ENCODE data around the gene TMPRSS4. TPM values are rescaled to one million over a fixed set of nuclear protein-coding genes. Genes with fewer than 3 reads are reported as not detected.

The TMPRSS4 gene
- total and polyA plus RNA-seq, 7 donors, result 0.12 to 0.47 TPM; not detected in 5

- Histone ChIP-seq H3K4me3 (no peak overlapping the region), H3K27me3 (ENCODE audit: insufficient read depth in 3 of 3, low read length in 2 of 3) (peaks cover 0 to 15% (median 0%) of the 10 kb centered on the region in 3 donors), H3K9me3 (no peaks in the 10 kb centered on the region), H3K4me1 (no peaks in the 10 kb centered on the region), H3K27ac (peak overlapping the region; percentile 52), H3K36me3 (ENCODE audit: insufficient read depth in 1 of 2, low read depth in 1 of 2) (no peaks in the 10 kb centered on the region)
- ATAC-seq (no peak), DNase-seq (peak in 1 of 2 donors; percentile 30)
- no peak for TF ChIP-seq CTCF (IDR thresholded peaks at IDR 0.05)
- 80 to 90% (median 80%) methylated on average over 2 of the region's 2 CpGs for WGBS, 3 donors
- intact Hi-C loops (cut with DNase I), result loop anchor here (5.0 to 10.0 kb wide), 3 partner anchors 206 to 346 kb away; partner anchors contain the start of gene UBE4A (in 1 of the 2)
These were observed 72.0 kb downstream of the TMPRSS4 start for GRCh38 chr11:118148856-118149255.

- ATAC-seq (no peak), DNase-seq (no peak)
- Histone ChIP-seq H3K9me3 (no peaks in the 10 kb centered on the region), H3K4me3 (no peak overlapping the region), H3K27me3 (ENCODE audit: insufficient read depth in 3 of 3, low read length in 2 of 3) (peaks cover 0 to 20% (median 0%) of the 10 kb centered on the region in 3 donors), H3K27ac (peak overlapping the region; percentile 4), H3K36me3 (ENCODE audit: insufficient read depth in 1 of 2, low read depth in 1 of 2) (no peaks in the 10 kb centered on the region), H3K4me1 (peaks cover under 1% of the 10 kb centered on the region)
- intact Hi-C loops (cut with DNase I), result loop anchor here (5.0 to 10.0 kb wide), 3 partner anchors 205 to 345 kb away; partner anchors contain the start of gene UBE4A (in 1 of the 2)
- WGBS, 3 donors, result 72 to 100% (median 87%) methylated on average over 1 of the region's 1 CpG
- no peak for TF ChIP-seq CTCF (IDR thresholded peaks at IDR 0.05)
These were observed 72.6 kb downstream of the TMPRSS4 start for GRCh38 chr11:118149493-118149892.

GRCh38 chr11:118151431-118151830 lies 74.6 kb downstream of the TMPRSS4 start:
- no peaks in the 10 kb centered on the region for H3K36me3 ChIP-seq (ENCODE audit: insufficient read depth in 1 of 2, low read depth in 1 of 2)
- H3K27ac ChIP-seq, result peak overlapping the region; percentile 31
- ATAC-seq, result no peak
- H3K4me3 ChIP-seq, result peak overlapping the region; percentile 70
- no peak for DNase-seq
- H3K27me3 ChIP-seq (ENCODE audit: insufficient read depth in 3 of 3, low read length in 2 of 3), result peaks cover 0 to 20% (median 0%) of the 10 kb centered on the region in 3 donors
- H3K9me3 ChIP-seq, result no peaks in the 10 kb centered on the region
- intact Hi-C loops (cut with DNase I), result no loop called here
- no peak for TF ChIP-seq CTCF (IDR thresholded peaks at IDR 0.05)
- 20 to 40% (median 29%) methylated on average over 5 of the region's 5 CpGs for WGBS, 3 donors
- peaks cover 18% of the 10 kb centered on the region for H3K4me1 ChIP-seq

- ATAC-seq (no peak), DNase-seq (no peak)
- Histone ChIP-seq H3K27me3 (ENCODE audit: insufficient read depth in 3 of 3, low read length in 2 of 3) (peaks cover 0 to 20% (median 0%) of the 10 kb centered on the region in 3 donors), H3K36me3 (ENCODE audit: insufficient read depth in 1 of 2, low read depth in 1 of 2) (no peaks in the 10 kb centered on the region), H3K27ac (peak overlapping the region; percentile 48), H3K9me3 (no peaks in the 10 kb centered on the region), H3K4me3 (peak overlapping the region; percentile 70), H3K4me1 (peaks cover 18% of the 10 kb centered on the region)
- TF ChIP-seq CTCF (IDR thresholded peaks at IDR 0.05), result no peak
- intact Hi-C loops (cut with DNase I), result no loop called here
- WGBS, 3 donors, result 10 to 17% (median 13%) methylated on average over 16 of the region's 16 CpGs
These were observed 75.2 kb downstream of the TMPRSS4 start for GRCh38 chr11:118152020-118152551.

Data from psoas muscle (tissue), 8 donors.